C4-2B (cell line): ENCODE measurements around the gene ELMO2.

ENCODE experiments used
- CTCF ChIP-seq: fragments of 450-650 bp; conservative IDR thresholded peaks from 2 replicates; pipeline ENCODE4 v1.5.1; 2017; ENCODE audit warnings: mild to moderate bottlenecking
- ZFX ChIP-seq: fragments of 450-650 bp; IDR thresholded peaks from 2 replicates; pipeline ENCODE4 v1.6.1; 2017

- no peak for TF ChIP-seq CTCF
- TF ChIP-seq ZFX = no peak
These were observed 28.7 kb upstream of the ELMO2 start for GRCh38 chr20:46435146-46435545.
